HFFc6 (cell line): ENCODE data around the gene PHF21B. TPM values are rescaled to one million over a fixed set of nuclear protein-coding genes. Genes with fewer than 3 reads are reported as not detected.

Source experiments
- DNase-seq: peaks from one replicate; pipeline ENCODE4 v3.0.0-alpha.2; 2018
- H3K27ac Mint-ChIP-seq: 2 replicates; pipeline ENCODE4 v1.8.0; 2020; ENCODE audit warnings: mild to moderate bottlenecking, mixed read lengths
- H3K27me3 Mint-ChIP-seq: 2 replicates; pipeline ENCODE4 v1.8.0; 2021; ENCODE audit warnings: mild to moderate bottlenecking, moderate library complexity, mixed read lengths; ENCODE audit not compliant: insufficient read depth
- H3K36me3 Mint-ChIP-seq: 2 replicates; pipeline ENCODE4 v1.8.0; 2021; ENCODE audit warnings: low read depth, mixed read lengths
- H3K4me1 Mint-ChIP-seq: 2 replicates; pipeline ENCODE4 v1.8.0; 2020; ENCODE audit warnings: low read depth, mixed read lengths
- H3K4me3 Mint-ChIP-seq: 2 replicates; pipeline ENCODE4 v1.8.0; 2020; ENCODE audit warnings: mild to moderate bottlenecking, moderate library complexity, mixed read lengths
- H3K9me3 Mint-ChIP-seq: 2 replicates; pipeline ENCODE4 v1.8.0; 2020; ENCODE audit warnings: mild to moderate bottlenecking, mixed read lengths
- CTCF ChIP-seq: fragments of 200-600 bp; sonication (generic); IDR thresholded peaks from 2 replicates; pipeline ENCODE4 v1.5.0; 2021; ENCODE audit warnings: antibody characterized with exemption, mild to moderate bottlenecking
- total RNA-seq, 6 experiments: library from RNA; stranded (reverse); fragmentation: NEBNext Ultra II Directional; extraction: Animal tissue kit (Norgen Biotek cat#: 25700); gene quantifications; 2 replicates in 1 of 6; 3 replicates in 5 of 6; pipeline ENCODE4 v1.2.3, GENCODE V29; 2021

PHF21B gene
- total RNA-seq, 6 experiments from 2014 or later = not detected

- no peak for TF ChIP-seq CTCF
Observed at GRCh38 chr22:44839061-44839460, 170.7 kb downstream of the PHF21B start.

DNA sequence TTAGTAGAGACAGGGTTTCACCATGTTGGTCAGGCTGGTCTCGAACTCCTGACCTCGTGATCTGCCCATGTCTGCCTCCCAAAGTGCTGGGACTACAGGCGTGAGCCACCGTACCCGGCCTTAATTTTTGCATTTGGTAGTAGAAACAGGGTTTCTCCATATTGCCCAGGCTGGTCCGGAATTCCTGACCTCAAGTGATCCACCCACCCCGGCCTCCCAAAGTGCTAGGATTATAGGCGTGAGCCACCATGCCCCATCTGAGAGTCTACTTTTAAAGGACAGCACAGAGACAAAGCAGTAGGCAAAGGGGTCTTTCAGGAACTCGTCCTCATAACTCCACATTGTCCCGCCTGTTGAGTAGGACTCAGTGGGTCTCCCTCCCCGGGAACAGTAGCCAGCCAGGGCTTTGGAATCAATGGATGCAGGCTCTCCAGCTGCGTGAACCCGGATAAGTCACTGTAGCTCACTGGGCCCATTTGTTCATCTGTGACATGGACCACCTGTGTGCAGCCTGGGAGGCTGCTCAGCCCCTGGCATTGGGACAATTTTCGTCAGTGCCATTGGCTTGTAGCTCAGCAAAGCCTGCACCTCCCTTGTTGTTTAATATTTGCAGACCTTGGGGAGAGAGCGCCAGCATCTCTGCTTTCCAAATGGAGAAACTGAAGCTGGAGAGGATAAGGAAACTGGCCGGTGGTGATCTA is 171.3 kb downstream of the PHF21B start:
- no peak overlapping the region for H3K27ac Mint-ChIP-seq
- no peak for TF ChIP-seq CTCF
- peaks cover 12% of the 10 kb centered on the region; the same call in 1 of the 2 replicates for H3K9me3 Mint-ChIP-seq
- peaks cover 19% of the 10 kb centered on the region for H3K27me3 Mint-ChIP-seq
- DNase-seq = no peak
- no peaks in the 10 kb centered on the region for H3K36me3 Mint-ChIP-seq
- H3K4me3 Mint-ChIP-seq = no peak overlapping the region
- H3K4me1 Mint-ChIP-seq = no peaks in the 10 kb centered on the region

More at GRCh38 chr22:44839061-44839460, 170.7 kb downstream of the PHF21B start:
- no peaks in the 10 kb centered on the region for H3K36me3 Mint-ChIP-seq
- DNase-seq = no peak
- H3K4me3 Mint-ChIP-seq = no peak overlapping the region
- H3K27me3 Mint-ChIP-seq = peaks cover 19% of the 10 kb centered on the region
- H3K4me1 Mint-ChIP-seq = no peaks in the 10 kb centered on the region
- H3K9me3 Mint-ChIP-seq = peaks cover 12% of the 10 kb centered on the region; the same call in 1 of the 2 replicates
- no peak overlapping the region for H3K27ac Mint-ChIP-seq

- H3K4me1 Mint-ChIP-seq = no peaks in the 10 kb centered on the region
- H3K27me3 Mint-ChIP-seq = peaks cover 19% of the 10 kb centered on the region
- no peak overlapping the region for H3K27ac Mint-ChIP-seq
- no peak overlapping the region for H3K4me3 Mint-ChIP-seq
- TF ChIP-seq CTCF = no peak
- H3K36me3 Mint-ChIP-seq = no peaks in the 10 kb centered on the region
- DNase-seq = no peak
- H3K9me3 Mint-ChIP-seq = peaks cover 12% of the 10 kb centered on the region; the same call in 1 of the 2 replicates
Observed at GRCh38 chr22:44837481-44837880, 172.3 kb downstream of the PHF21B start.

DNA sequence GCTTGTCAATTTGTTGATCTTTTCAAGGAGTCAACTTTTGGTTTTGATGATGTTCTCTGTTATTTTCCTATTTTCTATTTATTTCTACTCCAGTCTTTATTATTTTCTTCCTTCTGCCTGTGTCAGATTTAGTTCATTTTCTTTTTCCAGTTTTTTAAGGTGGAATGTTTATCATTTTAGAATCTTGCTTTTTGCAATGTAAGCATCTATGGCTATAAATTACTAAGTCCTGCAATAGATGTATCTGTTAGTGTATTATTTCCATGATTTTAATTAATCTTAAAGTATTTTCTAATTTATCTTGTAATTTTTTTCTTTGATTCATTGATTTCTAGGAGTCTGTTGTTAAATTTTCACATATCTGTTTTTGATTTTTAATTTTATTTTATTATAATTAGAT is 175.7 kb downstream of the PHF21B start:
- no peak overlapping the region for H3K4me3 Mint-ChIP-seq
- H3K27me3 Mint-ChIP-seq = peaks cover 10% of the 10 kb centered on the region
- peaks cover 5% of the 10 kb centered on the region; the same call in 1 of the 2 replicates for H3K9me3 Mint-ChIP-seq
- H3K36me3 Mint-ChIP-seq = no peaks in the 10 kb centered on the region
- TF ChIP-seq CTCF = no peak
- no peak for DNase-seq
- no peaks in the 10 kb centered on the region for H3K4me1 Mint-ChIP-seq
- H3K27ac Mint-ChIP-seq = no peak overlapping the region

DNA sequence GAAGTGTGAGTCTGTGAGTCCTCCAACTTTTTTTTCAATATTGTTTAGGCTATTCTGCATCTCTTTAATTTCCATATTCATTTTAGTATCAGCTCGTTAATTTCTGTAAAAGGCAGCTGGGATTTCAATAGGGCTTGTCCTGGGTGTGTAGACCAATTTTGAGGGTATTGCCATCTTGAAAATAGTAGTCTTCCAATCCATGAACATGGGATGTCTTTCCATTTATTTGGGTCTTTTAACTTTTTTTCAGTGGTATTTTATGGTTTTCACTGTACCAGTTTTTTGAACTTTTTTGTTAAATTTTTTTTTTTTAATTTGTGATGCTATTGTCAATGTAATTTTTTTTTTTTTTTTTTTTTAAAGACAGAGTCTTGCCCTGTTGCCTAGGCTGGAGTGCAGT is 177.9 kb downstream of the PHF21B start:
- DNase-seq = no peak
- peaks cover 5% of the 10 kb centered on the region; the same call in 1 of the 2 replicates for H3K9me3 Mint-ChIP-seq
- H3K36me3 Mint-ChIP-seq = no peaks in the 10 kb centered on the region
- peaks cover 9% of the 10 kb centered on the region for H3K27me3 Mint-ChIP-seq
- H3K4me1 Mint-ChIP-seq = no peaks in the 10 kb centered on the region
- no peak overlapping the region for H3K4me3 Mint-ChIP-seq
- TF ChIP-seq CTCF = no peak
- H3K27ac Mint-ChIP-seq = no peak overlapping the region

Other genes starting within 250 kb of the PHF21B start
- gene NUP50, start 153.9 kb upstream of the PHF21B start, total RNA-seq = 10 to 100 TPM; 44.3 to 63.0 (median 56.6) TPM
- gene KIAA0930, start 230.9 kb upstream of the PHF21B start, total RNA-seq = 10 to 100 TPM; 53.9 to 70.1 (median 57.8) TPM